Uterus (tissue), 4 donors: ENCODE results near the gene PPM1D. TPM values are rescaled to one million over a fixed set of nuclear protein-coding genes. Genes with fewer than 3 reads are reported as not detected.
"Not testable (repeated sequence)": the region's sequence is repeated elsewhere in the genome, so short reads cannot be mapped to it uniquely, and the experiment has no call there.

Source experiments
- DNase-seq, 2 donors: peaks; one replicate each; pipeline ENCODE4 v3.0.0-alpha.2; 2019 to 2020
- H3K27ac ChIP-seq, 2 donors: fragments of 200-600 bp; sonication (generic); 1 replicate in 1 of 2; 2 replicates in 1 of 2; pipeline ENCODE4 v1.5.1; 2016 to 2018
- H3K27me3 ChIP-seq, 2 donors: fragments of 200-600 bp; sonication (generic); one replicate each; pipeline ENCODE4 v1.5.1; 2018 to 2019; ENCODE audit warnings: control low read depth in 1 of 2
- H3K36me3 ChIP-seq, 2 donors: fragments of 200-600 bp; sonication (generic); one replicate each; pipeline ENCODE4 v1.5.1; 2019; ENCODE audit warnings: control low read depth in 1 of 2
- H3K4me1 ChIP-seq, 2 donors: fragments of 200-600 bp; sonication (generic); one replicate each; pipeline ENCODE4 v1.5.1; 2018 to 2019; ENCODE audit warnings: control low read depth in 1 of 2
- H3K4me3 ChIP-seq, 2 donors: fragments of 200-600 bp; sonication (generic); 1 replicate in 1 of 2; 2 replicates in 1 of 2; pipeline ENCODE4 v1.5.1; 2018 to 2019; ENCODE audit warnings: mild to moderate bottlenecking in 1 of 2
- H3K9me3 ChIP-seq, 2 donors: fragments of 200-600 bp; sonication (generic); one replicate each; pipeline ENCODE4 v1.5.1; 2019; ENCODE audit warnings: control low read depth in 1 of 2
- POLR2A ChIP-seq, 2 donors: fragments of 450-650 bp; IDR thresholded peaks; one replicate each; pipeline ENCODE4 v1.6.1; 2016; ENCODE audit warnings: antibody characterized with exemption in 2 of 2, mild to moderate bottlenecking in 1 of 2, moderate library complexity in 1 of 2
- intact Hi-C: fragments of 100-400 bp; cut with DNase I; formaldehyde crosslinking; loops from one replicate; pipeline ENCODE4 v1.15.1; 2023; ENCODE audit warnings: low total_unique reads
- total RNA-seq, 4 donors: library from RNA; depleted of rRNA in 3 of 4; stranded (reverse); fragments of >200 nt in 3 of 4; gene quantifications; one replicate each; pipeline versions ENCODE4 v1.1.0 to v1.2.4, GENCODE V29; 2014 to 2023
- TF ChIP-seq, protein P1 (sequence below), 4 experiments: fragments of 200-600 bp in 2 of 4; fragments of 450-650 bp in 2 of 4; sonication (generic) in 2 of 4; IDR thresholded peaks; one replicate each; pipeline ENCODE4 v1.5.1; 2016 to 2019; ENCODE audit warnings: antibody characterized with exemption in 4 of 4, mild to moderate bottlenecking in 2 of 4, moderate library complexity in 1 of 4
- donor health status: DM: yes; HTN: yes; CAD: no.

The PPM1D gene
- total RNA-seq, 4 donors from 2014 or later: 17.2 to 26.1 (median 20.2) TPM

DNA sequence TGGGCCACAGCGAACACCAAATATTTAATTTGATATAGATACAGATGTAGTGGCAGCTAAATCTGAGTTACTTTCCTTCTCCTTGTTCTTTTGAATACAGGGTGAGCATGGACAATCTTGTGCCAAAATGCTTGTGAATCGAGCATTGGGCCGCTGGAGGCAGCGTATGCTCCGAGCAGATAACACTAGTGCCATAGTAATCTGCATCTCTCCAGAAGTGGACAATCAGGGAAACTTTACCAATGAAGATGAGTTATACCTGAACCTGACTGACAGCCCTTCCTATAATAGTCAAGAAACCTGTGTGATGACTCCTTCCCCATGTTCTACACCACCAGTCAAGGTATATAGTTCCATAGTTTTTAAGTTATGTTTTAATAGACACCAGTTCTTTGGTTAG is 56.5 kb downstream of the PPM1D start:
- TF ChIP-seq, protein P1, sequence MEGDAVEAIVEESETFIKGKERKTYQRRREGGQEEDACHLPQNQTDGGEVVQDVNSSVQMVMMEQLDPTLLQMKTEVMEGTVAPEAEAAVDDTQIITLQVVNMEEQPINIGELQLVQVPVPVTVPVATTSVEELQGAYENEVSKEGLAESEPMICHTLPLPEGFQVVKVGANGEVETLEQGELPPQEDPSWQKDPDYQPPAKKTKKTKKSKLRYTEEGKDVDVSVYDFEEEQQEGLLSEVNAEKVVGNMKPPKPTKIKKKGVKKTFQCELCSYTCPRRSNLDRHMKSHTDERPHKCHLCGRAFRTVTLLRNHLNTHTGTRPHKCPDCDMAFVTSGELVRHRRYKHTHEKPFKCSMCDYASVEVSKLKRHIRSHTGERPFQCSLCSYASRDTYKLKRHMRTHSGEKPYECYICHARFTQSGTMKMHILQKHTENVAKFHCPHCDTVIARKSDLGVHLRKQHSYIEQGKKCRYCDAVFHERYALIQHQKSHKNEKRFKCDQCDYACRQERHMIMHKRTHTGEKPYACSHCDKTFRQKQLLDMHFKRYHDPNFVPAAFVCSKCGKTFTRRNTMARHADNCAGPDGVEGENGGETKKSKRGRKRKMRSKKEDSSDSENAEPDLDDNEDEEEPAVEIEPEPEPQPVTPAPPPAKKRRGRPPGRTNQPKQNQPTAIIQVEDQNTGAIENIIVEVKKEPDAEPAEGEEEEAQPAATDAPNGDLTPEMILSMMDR (IDR thresholded peaks at IDR 0.05): no peak
- TF ChIP-seq POLR2A (IDR thresholded peaks at IDR 0.05): no peak
- no peak for DNase-seq
- intact Hi-C loops: no loop called here

DNA sequence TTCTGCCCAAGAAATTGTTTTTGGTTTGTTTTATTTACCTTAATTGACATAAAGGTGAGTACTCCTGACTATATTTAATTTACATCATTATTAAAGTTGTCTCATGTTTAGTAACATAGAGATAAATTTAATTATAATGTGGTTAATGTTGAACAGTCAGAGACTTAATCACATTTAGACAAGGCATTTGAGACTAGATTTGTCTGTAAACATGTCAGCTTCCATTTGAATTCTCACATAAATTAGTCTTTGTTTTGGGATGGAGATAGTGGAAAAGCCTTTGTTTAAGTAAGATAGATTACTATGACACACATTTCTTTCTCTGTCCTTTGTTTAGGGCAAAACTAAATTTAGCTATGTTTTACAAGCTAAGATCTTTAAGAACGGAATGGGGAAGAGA is 59.2 kb downstream of the PPM1D start:
- Histone ChIP-seq H3K27me3 (no peaks in the 10 kb centered on the region), H3K27ac (no peak overlapping the region), H3K36me3 (no peaks in the 10 kb centered on the region), H3K4me3 (no peak overlapping the region), H3K4me1 (no peaks in the 10 kb centered on the region), H3K9me3 (no peaks in the 10 kb centered on the region)
- DNase-seq: no peak
- no peak for TF ChIP-seq POLR2A (IDR thresholded peaks at IDR 0.05)
- TF ChIP-seq, protein P1 (IDR thresholded peaks at IDR 0.05): no peak
- intact Hi-C loops: no loop called here

More for the DNA sequence above, 56.5 kb downstream of the PPM1D start:
- Histone ChIP-seq H3K4me3 (no peak overlapping the region), H3K27me3 (no peaks in the 10 kb centered on the region), H3K36me3 (no peaks in the 10 kb centered on the region), H3K4me1 (no peaks in the 10 kb centered on the region), H3K9me3 (no peaks in the 10 kb centered on the region), H3K27ac (no peak overlapping the region)

DNA sequence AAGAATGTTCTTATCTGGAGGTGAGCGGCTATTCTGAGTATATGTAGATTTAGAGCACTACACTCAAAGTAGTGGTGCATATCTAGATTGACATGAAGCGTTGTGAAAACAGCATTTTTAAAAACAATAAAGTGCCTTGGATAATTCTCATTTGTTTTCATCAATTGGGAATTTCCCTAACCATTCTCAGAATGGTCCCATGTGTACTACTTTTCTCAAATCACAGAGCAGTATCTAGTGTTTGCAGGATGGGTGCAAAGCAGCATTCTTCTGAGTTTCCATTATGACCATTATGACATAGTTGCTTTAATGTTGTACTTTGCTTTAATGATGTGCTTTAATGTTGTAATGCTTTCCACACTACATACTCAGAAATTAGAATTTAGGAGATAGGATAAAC is 61.5 kb downstream of the PPM1D start:
- intact Hi-C loops: no loop called here
- no peaks in the 10 kb centered on the region for H3K9me3 ChIP-seq
- H3K36me3 ChIP-seq: no peaks in the 10 kb centered on the region
- no peaks in the 10 kb centered on the region for H3K4me1 ChIP-seq
- H3K4me3 ChIP-seq: no peak overlapping the region
- no peaks in the 10 kb centered on the region for H3K27me3 ChIP-seq
- TF ChIP-seq, protein P1 (IDR thresholded peaks at IDR 0.05): no peak
- TF ChIP-seq POLR2A (IDR thresholded peaks at IDR 0.05): no peak
- no peak overlapping the region for H3K27ac ChIP-seq
- DNase-seq: no peak

DNA sequence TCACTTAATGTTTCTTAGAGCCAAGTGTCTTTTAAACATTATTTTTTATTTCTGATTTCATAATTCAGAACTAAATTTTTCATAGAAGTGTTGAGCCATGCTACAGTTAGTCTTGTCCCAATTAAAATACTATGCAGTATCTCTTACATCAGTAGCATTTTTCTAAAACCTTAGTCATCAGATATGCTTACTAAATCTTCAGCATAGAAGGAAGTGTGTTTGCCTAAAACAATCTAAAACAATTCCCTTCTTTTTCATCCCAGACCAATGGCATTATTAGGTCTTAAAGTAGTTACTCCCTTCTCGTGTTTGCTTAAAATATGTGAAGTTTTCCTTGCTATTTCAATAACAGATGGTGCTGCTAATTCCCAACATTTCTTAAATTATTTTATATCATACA is 64.0 kb downstream of the PPM1D start:
- TF ChIP-seq POLR2A (IDR thresholded peaks at IDR 0.05): no peak
- TF ChIP-seq, protein P1 (IDR thresholded peaks at IDR 0.05): no peak
- Histone ChIP-seq H3K9me3 (no peaks in the 10 kb centered on the region), H3K4me3 (no peak overlapping the region), H3K4me1 (no peaks in the 10 kb centered on the region), H3K36me3 (no peaks in the 10 kb centered on the region), H3K27ac (no peak overlapping the region), H3K27me3 (no peaks in the 10 kb centered on the region)
- intact Hi-C loops: no loop called here
- no peak for DNase-seq

DNA sequence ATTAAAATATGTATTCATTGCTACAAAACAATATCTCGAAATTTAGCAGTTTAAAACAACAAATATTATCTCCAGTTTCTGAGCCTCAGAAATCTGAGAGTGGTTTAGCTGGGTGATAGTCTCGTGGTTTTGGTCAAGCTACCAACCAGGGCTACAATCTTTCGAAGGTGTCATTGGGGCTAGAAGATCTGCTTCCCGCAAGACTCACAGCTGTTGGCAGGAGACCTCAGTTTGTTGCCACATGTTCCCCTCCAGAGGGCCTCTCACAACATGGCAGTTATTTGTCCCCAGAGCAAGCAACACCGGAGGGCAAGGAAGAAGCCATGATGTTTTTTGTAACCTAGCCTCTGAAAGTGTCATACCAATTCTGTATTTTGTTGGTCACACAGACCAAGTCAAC is 65.6 kb downstream of the PPM1D start:
- Histone ChIP-seq H3K4me1 (no peaks in the 10 kb centered on the region), H3K27me3 (no peaks in the 10 kb centered on the region), H3K9me3 (no peaks in the 10 kb centered on the region), H3K36me3 (no peaks in the 10 kb centered on the region), H3K27ac (no peak overlapping the region), H3K4me3 (no peak overlapping the region)
- intact Hi-C loops: no loop called here
- TF ChIP-seq, protein P1 (IDR thresholded peaks at IDR 0.05): no peak
- no peak for DNase-seq

DNA sequence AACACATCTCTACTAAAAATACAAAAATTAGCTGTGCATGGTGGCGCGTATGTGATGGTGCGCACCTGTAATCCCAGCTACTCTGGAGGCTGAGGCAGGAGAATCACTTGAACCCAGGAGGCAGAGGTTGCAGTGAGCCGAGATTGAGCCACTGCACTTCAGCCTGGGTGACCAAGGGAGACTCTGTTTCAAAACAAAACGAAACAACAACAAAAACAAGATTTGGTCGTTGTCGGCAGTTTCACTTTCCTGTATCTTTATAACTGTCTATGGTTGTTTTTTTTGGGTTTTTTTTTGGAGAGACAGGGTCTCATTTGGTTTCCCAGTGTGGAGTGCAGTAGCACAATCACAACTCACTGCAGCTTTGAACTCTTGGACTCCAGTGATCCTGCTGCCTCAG is 68.7 kb downstream of the PPM1D start:
- H3K4me3 ChIP-seq, H3K9me3 ChIP-seq, H3K36me3 ChIP-seq, intact Hi-C loops, DNase-seq, H3K4me1 ChIP-seq, H3K27ac ChIP-seq, H3K27me3 ChIP-seq: not testable (repeated sequence)
